Measurements from ENCODE around the gene NUDT6.

NUDT6 gene

DNA sequence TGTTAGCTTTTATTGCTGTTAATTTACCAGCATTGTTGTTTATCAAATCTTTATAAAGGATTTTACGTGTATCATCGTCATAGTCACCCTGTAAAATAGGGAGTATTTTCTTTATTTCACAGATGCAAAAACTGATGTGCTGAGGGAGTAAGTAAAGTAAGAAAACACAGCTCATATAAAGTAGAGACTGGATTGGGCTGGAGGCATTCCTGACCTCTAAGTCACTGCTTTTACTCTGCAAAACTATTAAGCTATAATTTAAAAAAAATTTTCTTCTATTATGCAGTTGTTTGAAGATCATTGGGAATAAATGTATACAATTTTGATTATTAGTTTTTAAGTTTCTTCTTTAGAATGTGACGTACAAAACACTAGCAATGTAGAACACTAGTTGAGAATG, 45.9 kb downstream of the NUDT6 start:
- TF ChIP-seq TAF1 (IDR thresholded peaks at IDR 0.05; ENCODE audit: low read depth) (no peak), ZBTB7A (IDR thresholded peaks at IDR 0.05; ENCODE audit: low read depth) (no peak), EGR1 (IDR thresholded peaks at IDR 0.05) (no peak), FOXM1 (IDR thresholded peaks at IDR 0.05; ENCODE audit: borderline replicate concordance, low read depth) (no peak), MAX (IDR thresholded peaks at IDR 0.05) (no peak), CREB1 (IDR thresholded peaks at IDR 0.05; ENCODE audit: low read depth) (no peak), CEBPB (IDR thresholded peaks at IDR 0.05) (no peak), TCF12 (IDR thresholded peaks at IDR 0.05; ENCODE audit: low read depth) (no peak), USF1 (IDR thresholded peaks at IDR 0.05) (no peak), NFIC (IDR thresholded peaks at IDR 0.05) (no peak), YY1 (IDR thresholded peaks at IDR 0.05; ENCODE audit: low read depth) (no peak), RAD21 (IDR thresholded peaks at IDR 0.05; ENCODE audit: low read depth) (no peak), EP300 (IDR thresholded peaks at IDR 0.05; ENCODE audit: borderline replicate concordance) (no peak)
- TF ChIP-seq, protein P1, sequence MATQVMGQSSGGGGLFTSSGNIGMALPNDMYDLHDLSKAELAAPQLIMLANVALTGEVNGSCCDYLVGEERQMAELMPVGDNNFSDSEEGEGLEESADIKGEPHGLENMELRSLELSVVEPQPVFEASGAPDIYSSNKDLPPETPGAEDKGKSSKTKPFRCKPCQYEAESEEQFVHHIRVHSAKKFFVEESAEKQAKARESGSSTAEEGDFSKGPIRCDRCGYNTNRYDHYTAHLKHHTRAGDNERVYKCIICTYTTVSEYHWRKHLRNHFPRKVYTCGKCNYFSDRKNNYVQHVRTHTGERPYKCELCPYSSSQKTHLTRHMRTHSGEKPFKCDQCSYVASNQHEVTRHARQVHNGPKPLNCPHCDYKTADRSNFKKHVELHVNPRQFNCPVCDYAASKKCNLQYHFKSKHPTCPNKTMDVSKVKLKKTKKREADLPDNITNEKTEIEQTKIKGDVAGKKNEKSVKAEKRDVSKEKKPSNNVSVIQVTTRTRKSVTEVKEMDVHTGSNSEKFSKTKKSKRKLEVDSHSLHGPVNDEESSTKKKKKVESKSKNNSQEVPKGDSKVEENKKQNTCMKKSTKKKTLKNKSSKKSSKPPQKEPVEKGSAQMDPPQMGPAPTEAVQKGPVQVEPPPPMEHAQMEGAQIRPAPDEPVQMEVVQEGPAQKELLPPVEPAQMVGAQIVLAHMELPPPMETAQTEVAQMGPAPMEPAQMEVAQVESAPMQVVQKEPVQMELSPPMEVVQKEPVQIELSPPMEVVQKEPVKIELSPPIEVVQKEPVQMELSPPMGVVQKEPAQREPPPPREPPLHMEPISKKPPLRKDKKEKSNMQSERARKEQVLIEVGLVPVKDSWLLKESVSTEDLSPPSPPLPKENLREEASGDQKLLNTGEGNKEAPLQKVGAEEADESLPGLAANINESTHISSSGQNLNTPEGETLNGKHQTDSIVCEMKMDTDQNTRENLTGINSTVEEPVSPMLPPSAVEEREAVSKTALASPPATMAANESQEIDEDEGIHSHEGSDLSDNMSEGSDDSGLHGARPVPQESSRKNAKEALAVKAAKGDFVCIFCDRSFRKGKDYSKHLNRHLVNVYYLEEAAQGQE (IDR thresholded peaks at IDR 0.05; ENCODE audit: low read depth), result no peak

DNA sequence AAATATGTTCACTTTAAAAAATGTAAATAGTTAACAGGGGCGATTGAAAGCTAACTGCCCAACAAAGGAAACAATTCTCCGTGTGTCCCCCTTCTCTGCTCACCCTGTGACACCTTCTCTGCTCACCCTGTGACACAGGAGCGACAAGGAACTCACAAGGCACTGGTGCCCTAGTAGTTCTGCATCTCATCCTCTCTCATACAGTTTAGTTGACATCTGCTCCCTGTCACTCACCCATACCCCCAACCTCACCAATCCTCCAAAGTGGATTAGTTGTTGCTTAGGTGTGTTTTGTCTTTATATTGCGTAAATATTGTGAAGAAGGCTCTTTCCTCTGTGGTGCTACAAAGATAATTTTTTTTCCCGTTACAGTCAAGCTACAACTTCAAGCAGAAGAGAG, 46.4 kb downstream of the NUDT6 start:
- no peak for TF ChIP-seq TEAD4 (IDR thresholded peaks at IDR 0.05)
- no peak for TF ChIP-seq EGR1 (IDR thresholded peaks at IDR 0.05)
- no peak for TF ChIP-seq TCF12 (IDR thresholded peaks at IDR 0.05; ENCODE audit: low read depth)
- no peak for TF ChIP-seq CEBPB (IDR thresholded peaks at IDR 0.05)
- no peak for TF ChIP-seq MAX (IDR thresholded peaks at IDR 0.05)
- TF ChIP-seq TAF1 (IDR thresholded peaks at IDR 0.05; ENCODE audit: low read depth), result no peak
- no peak for TF ChIP-seq FOXM1 (IDR thresholded peaks at IDR 0.05; ENCODE audit: borderline replicate concordance, low read depth)
- no peak for TF ChIP-seq YY1 (IDR thresholded peaks at IDR 0.05; ENCODE audit: low read depth)
- no peak for TF ChIP-seq CREB1 (IDR thresholded peaks at IDR 0.05; ENCODE audit: low read depth)
- no peak for TF ChIP-seq USF1 (IDR thresholded peaks at IDR 0.05)
- TF ChIP-seq, protein P1 (IDR thresholded peaks at IDR 0.05; ENCODE audit: low read depth), result no peak

- no peak for TF ChIP-seq ZBTB7A (IDR thresholded peaks at IDR 0.05; ENCODE audit: low read depth)
- peak; percentile 79 for TF ChIP-seq CEBPB (IDR thresholded peaks at IDR 0.05)
Observed at GRCh38 chr4:122873821-122874593, 48.4 kb downstream of the NUDT6 start.

DNA sequence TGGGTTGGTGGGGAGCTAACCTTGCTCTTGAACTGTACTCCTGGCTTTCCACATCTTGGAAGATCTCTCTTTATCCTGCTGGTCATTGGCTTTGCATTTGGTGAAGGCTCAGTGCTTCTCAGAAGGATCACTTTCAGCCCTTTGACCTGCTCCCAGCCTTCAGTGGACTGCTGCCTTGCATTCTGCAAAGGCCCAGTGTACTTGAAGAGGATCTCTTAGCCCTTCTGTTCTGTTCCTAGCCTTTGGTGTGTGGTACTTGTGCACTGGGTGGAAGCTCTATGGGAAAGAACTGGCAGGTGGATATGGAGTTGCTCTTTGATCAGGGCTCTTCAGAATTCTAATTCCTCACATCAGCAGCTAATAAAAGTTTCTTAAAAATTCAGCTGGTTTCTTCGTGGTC, 49.3 kb downstream of the NUDT6 start:
- no peak for TF ChIP-seq EGR1 (IDR thresholded peaks at IDR 0.05)
- TF ChIP-seq MAX (IDR thresholded peaks at IDR 0.05), result no peak
- TF ChIP-seq FOXM1 (IDR thresholded peaks at IDR 0.05; ENCODE audit: borderline replicate concordance, low read depth), result no peak
- TF ChIP-seq USF1 (IDR thresholded peaks at IDR 0.05), result no peak
- TF ChIP-seq, protein P1 (IDR thresholded peaks at IDR 0.05; ENCODE audit: low read depth), result no peak
- no peak for TF ChIP-seq ZBTB7A (IDR thresholded peaks at IDR 0.05; ENCODE audit: low read depth)
- TF ChIP-seq EP300 (IDR thresholded peaks at IDR 0.05; ENCODE audit: borderline replicate concordance), result no peak
- no peak for TF ChIP-seq YY1 (IDR thresholded peaks at IDR 0.05; ENCODE audit: low read depth)
- no peak for TF ChIP-seq CEBPB (IDR thresholded peaks at IDR 0.05)
- TF ChIP-seq NFIC (IDR thresholded peaks at IDR 0.05), result no peak
- TF ChIP-seq RAD21 (IDR thresholded peaks at IDR 0.05; ENCODE audit: low read depth), result no peak
- TF ChIP-seq TAF1 (IDR thresholded peaks at IDR 0.05; ENCODE audit: low read depth), result no peak
- no peak for TF ChIP-seq TEAD4 (IDR thresholded peaks at IDR 0.05)
- TF ChIP-seq TCF12 (IDR thresholded peaks at IDR 0.05; ENCODE audit: low read depth), result no peak
- TF ChIP-seq CREB1 (IDR thresholded peaks at IDR 0.05; ENCODE audit: low read depth), result no peak

Measured in Ishikawa (cell line).